ENCODE results near the gene ADAMTS12. TPM values are rescaled to one million over a fixed set of nuclear protein-coding genes. Genes with fewer than 3 reads are reported as not detected.

Gene ADAMTS12
- total RNA-seq, 1 experiment from 2014 or later: not detected

DNA sequence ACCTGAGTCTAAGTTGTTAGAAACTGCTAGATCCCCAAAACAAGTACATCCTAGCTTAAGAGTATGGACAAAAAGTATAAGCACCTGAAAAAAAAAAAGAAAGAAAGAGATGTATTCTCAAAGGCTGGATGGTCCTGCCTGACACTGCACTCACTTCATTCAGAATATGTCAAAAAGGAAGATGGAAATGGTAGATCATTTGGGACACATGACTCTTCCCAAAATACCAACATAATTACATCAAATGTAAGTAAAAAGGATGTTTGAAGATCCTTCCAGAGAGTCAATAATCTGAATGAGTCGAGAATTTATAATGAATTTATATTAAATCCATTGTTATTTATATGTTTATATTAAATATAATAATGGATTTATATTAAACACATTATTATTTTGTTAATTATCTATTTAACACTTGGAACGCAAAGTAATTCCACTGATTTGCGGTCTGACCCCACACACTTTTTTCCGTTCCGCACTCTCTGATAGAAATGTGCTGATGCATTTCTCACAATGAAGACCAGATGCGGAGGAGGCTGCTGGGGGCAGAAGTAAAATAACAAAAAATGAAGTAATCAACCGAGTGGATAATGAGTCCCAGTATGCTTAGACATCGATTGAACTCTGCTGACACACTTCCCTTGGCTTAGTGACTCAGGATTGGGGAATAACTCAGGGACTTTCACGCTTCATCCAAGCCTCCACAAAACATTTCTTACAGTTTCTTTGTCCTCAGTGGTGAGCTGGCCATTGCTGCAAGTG lies 201.2 kb downstream of the ADAMTS12 start:
- H3K36me3 Mint-ChIP-seq (ENCODE audit: insufficient read depth, unreplicated experiment): no peaks in the 10 kb centered on the region
- H3K4me1 Mint-ChIP-seq (ENCODE audit: insufficient read depth, unreplicated experiment): no peaks in the 10 kb centered on the region
- CTCF ChIA-PET: interaction anchor here (0.7 kb wide), 1 partner anchor 279 kb away, joined by 3 read pairs; no protein-coding TSS in a partner anchor
- no peaks in the 10 kb centered on the region for H3K27me3 Mint-ChIP-seq (ENCODE audit: insufficient read depth, unreplicated experiment)
- no peak overlapping the region for H3K4me3 Mint-ChIP-seq (ENCODE audit: unreplicated experiment)
- no TSS peak for BruUV-seq (replicated peaks)
- H3K9me3 Mint-ChIP-seq (ENCODE audit: unreplicated experiment): peaks cover 26% of the 10 kb centered on the region
- intact Hi-C loops (cut with micrococcal nuclease): no loop called here
- no peak overlapping the region for H3K27ac Mint-ChIP-seq (ENCODE audit: low read depth, unreplicated experiment)
- POLR2A ChIA-PET: interaction anchor here (0.7 kb wide), 2 partner anchors 16 to 30 kb away, joined by 3 to 4 read pairs; no protein-coding TSS in a partner anchor
- no peak for DNase-seq (ENCODE audit: unreplicated experiment)
- TF ChIP-seq, protein P1, sequence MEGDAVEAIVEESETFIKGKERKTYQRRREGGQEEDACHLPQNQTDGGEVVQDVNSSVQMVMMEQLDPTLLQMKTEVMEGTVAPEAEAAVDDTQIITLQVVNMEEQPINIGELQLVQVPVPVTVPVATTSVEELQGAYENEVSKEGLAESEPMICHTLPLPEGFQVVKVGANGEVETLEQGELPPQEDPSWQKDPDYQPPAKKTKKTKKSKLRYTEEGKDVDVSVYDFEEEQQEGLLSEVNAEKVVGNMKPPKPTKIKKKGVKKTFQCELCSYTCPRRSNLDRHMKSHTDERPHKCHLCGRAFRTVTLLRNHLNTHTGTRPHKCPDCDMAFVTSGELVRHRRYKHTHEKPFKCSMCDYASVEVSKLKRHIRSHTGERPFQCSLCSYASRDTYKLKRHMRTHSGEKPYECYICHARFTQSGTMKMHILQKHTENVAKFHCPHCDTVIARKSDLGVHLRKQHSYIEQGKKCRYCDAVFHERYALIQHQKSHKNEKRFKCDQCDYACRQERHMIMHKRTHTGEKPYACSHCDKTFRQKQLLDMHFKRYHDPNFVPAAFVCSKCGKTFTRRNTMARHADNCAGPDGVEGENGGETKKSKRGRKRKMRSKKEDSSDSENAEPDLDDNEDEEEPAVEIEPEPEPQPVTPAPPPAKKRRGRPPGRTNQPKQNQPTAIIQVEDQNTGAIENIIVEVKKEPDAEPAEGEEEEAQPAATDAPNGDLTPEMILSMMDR (IDR thresholded peaks at IDR 0.05; ENCODE audit: unreplicated experiment): no peak

DNA sequence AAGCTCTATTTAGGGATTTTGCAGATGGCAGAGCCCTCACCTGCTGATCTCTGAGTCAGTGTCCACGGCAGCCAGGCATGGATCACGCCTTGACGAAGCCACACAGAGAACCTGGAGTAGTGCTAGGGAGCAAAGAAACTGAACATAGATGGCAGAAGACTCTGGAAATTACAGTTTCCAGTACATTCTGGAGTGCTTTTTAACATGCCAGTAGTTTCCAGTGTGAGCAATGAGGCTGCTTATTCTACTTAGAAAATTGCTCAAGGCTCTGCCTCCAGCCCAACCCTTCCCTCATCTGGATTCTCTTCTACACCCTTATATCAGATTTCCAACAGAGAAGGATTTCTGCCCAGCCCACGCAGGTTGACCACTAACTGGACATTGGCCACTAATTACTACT lies 203.3 kb downstream of the ADAMTS12 start:
- ChIA-PET POLR2A (no interaction called here), CTCF (interaction anchor here (0.8 kb wide), 1 partner anchor 21 kb away, joined by 5 read pairs; no protein-coding TSS in a partner anchor)
- no peak overlapping the region for H3K27ac Mint-ChIP-seq (ENCODE audit: low read depth, unreplicated experiment)
- H3K4me1 Mint-ChIP-seq (ENCODE audit: insufficient read depth, unreplicated experiment): no peaks in the 10 kb centered on the region
- no peaks in the 10 kb centered on the region for H3K36me3 Mint-ChIP-seq (ENCODE audit: insufficient read depth, unreplicated experiment)
- TF ChIP-seq, protein P1 (IDR thresholded peaks at IDR 0.05; ENCODE audit: unreplicated experiment): no peak
- no peak overlapping the region for H3K4me3 Mint-ChIP-seq (ENCODE audit: unreplicated experiment)
- BruUV-seq (replicated peaks): no TSS peak
- H3K9me3 Mint-ChIP-seq (ENCODE audit: unreplicated experiment): peaks cover 13% of the 10 kb centered on the region
- intact Hi-C loops (cut with micrococcal nuclease): no loop called here
- H3K27me3 Mint-ChIP-seq (ENCODE audit: insufficient read depth, unreplicated experiment): no peaks in the 10 kb centered on the region
- no peak for DNase-seq (ENCODE audit: unreplicated experiment)

DNA sequence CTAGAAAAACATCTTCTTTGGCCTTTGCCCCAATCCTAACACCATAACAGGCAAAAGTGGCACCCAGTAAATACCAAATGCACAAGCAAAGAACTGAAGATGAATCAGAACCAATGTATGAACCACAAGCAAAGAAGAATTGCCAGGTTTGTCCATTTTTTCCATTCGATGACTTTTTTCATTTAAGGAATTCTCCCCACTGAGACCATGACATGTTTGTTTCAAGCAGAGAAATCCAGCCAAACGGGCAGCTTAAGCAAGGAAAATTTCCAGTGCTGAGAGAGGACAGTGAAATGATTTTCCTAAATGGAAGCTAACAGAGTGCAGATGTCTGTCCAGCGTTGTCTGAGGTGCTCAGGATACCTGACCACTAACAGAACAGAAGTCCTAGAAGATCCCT lies 203.7 kb downstream of the ADAMTS12 start:
- intact Hi-C loops (cut with micrococcal nuclease): no loop called here
- BruUV-seq (replicated peaks): no TSS peak
- no peaks in the 10 kb centered on the region for H3K36me3 Mint-ChIP-seq (ENCODE audit: insufficient read depth, unreplicated experiment)
- ChIA-PET CTCF (interaction anchor here (0.8 kb wide), 1 partner anchor 21 kb away, joined by 5 read pairs; no protein-coding TSS in a partner anchor), POLR2A (no interaction called here)
- H3K9me3 Mint-ChIP-seq (ENCODE audit: unreplicated experiment): peaks cover 13% of the 10 kb centered on the region
- TF ChIP-seq, protein P1 (IDR thresholded peaks at IDR 0.05; ENCODE audit: unreplicated experiment): no peak
- no peak for DNase-seq (ENCODE audit: unreplicated experiment)
- H3K27ac Mint-ChIP-seq (ENCODE audit: low read depth, unreplicated experiment): no peak overlapping the region
- H3K4me1 Mint-ChIP-seq (ENCODE audit: insufficient read depth, unreplicated experiment): no peaks in the 10 kb centered on the region
- no peak overlapping the region for H3K4me3 Mint-ChIP-seq (ENCODE audit: unreplicated experiment)
- no peaks in the 10 kb centered on the region for H3K27me3 Mint-ChIP-seq (ENCODE audit: insufficient read depth, unreplicated experiment)

DNA sequence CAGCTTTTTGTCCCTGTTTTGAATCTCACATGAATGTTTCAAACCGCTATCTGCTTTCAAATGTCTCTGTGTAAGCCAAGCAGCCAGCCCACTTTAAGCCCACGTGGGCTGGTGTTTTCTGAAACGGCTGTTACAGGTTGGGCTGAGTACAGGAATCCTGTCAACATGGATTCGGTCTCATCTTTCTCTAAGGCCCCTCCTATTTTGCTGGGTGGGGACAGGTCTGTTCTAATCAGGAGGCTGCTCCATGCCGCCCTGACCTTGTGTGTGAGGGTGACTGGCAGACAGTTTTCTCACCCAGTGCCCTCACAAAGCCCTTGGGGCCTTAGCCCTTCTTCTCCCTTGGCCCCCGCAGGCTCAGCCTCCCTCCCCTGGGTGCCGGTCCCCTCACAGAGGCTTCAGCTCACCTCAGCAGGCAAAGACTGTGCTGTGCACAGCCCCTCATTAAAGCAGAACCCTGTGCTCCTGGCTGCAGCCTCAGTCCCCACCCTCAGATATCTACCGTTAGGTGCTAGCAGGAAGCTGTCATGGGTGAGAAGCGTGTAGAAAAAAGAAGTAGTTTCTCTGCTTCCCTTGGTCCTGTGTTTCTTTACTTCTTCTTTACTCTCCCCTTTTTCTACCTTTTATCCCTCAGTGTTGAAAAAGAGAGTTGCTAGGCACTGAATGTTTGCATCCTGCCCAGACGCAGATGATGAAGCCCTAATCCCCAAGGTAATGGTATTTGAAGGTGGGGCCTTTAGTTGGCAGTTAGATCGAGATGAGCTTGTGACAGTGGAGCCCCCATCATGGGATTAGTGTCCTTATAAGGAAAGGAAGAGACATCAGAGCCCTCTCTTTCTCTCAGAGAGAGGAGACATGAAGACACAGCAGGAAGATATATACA lies 205.7 kb downstream of the ADAMTS12 start:
- no peaks in the 10 kb centered on the region for H3K4me1 Mint-ChIP-seq (ENCODE audit: insufficient read depth, unreplicated experiment)
- no peaks in the 10 kb centered on the region for H3K27me3 Mint-ChIP-seq (ENCODE audit: insufficient read depth, unreplicated experiment)
- no TSS peak for BruUV-seq (replicated peaks)
- intact Hi-C loops (cut with micrococcal nuclease): no loop called here
- ChIA-PET POLR2A (no interaction called here), CTCF (interaction anchor here (0.6 to 0.7 kb wide), 3 partner anchors 12 to 513 kb away, joined by 3 read pairs; no protein-coding TSS in a partner anchor)
- no peaks in the 10 kb centered on the region for H3K36me3 Mint-ChIP-seq (ENCODE audit: insufficient read depth, unreplicated experiment)
- TF ChIP-seq, protein P1 (IDR thresholded peaks at IDR 0.05; ENCODE audit: unreplicated experiment): no peak
- H3K27ac Mint-ChIP-seq (ENCODE audit: low read depth, unreplicated experiment): no peak overlapping the region
- H3K9me3 Mint-ChIP-seq (ENCODE audit: unreplicated experiment): peaks cover under 1% of the 10 kb centered on the region
- H3K4me3 Mint-ChIP-seq (ENCODE audit: unreplicated experiment): no peak overlapping the region
- DNase-seq (ENCODE audit: unreplicated experiment): no peak
